Measurements from ENCODE around the gene MATK.

DNA sequence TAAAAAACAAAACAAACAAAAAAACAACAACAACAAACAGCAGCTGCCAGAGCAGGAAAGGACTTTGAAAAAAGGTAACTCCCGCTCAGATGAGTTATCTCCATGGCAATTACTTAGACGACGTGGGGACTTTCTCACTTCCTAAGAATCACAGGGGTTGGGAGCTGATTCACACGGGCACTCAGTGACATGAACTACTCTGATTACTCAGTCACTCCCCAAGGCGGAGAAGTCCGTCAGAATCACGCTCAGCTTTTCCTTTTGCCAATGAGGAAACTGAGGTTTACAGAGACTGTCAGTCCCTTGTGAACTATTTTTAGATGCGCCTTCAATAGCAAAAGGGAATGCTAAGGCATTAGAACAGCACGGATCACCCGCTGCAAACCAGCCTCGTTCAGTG is 32.3 kb upstream of the MATK start:
- TF ChIP-seq CTCF (IDR thresholded peaks at IDR 0.05) (no peak), IRF2 (CRISPR knock-in tag; IDR thresholded peaks at IDR 0.05; ENCODE audit: borderline replicate concordance, low read depth) (no peak), CREM (CRISPR knock-in tag; IDR thresholded peaks at IDR 0.05) (no peak), NFE2L1 (CRISPR knock-in tag; IDR thresholded peaks at IDR 0.05) (no peak), ZNF263 (CRISPR knock-in tag; IDR thresholded peaks at IDR 0.05; ENCODE audit: low read depth) (no peak), FOXJ3 (CRISPR knock-in tag; IDR thresholded peaks at IDR 0.05; ENCODE audit: borderline replicate concordance) (no peak), SP1 (CRISPR knock-in tag; conservative IDR thresholded peaks at IDR 0.05) (no peak), RELA (CRISPR knock-in tag; IDR thresholded peaks at IDR 0.05; ENCODE audit: borderline replicate concordance) (no peak), IRF1 (CRISPR knock-in tag; IDR thresholded peaks at IDR 0.05) (no peak), MXD4 (CRISPR knock-in tag; IDR thresholded peaks at IDR 0.05; ENCODE audit: borderline replicate concordance) (no peak), GRHL2 (CRISPR knock-in tag; IDR thresholded peaks at IDR 0.05; ENCODE audit: insufficient replicate concordance, severe bottlenecking) (no peak)
- TF ChIP-seq, protein P1, sequence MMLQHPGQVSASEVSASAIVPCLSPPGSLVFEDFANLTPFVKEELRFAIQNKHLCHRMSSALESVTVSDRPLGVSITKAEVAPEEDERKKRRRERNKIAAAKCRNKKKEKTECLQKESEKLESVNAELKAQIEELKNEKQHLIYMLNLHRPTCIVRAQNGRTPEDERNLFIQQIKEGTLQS (CRISPR knock-in tag; conservative IDR thresholded peaks at IDR 0.05) = no peak
- TF ChIP-seq, protein P2, sequence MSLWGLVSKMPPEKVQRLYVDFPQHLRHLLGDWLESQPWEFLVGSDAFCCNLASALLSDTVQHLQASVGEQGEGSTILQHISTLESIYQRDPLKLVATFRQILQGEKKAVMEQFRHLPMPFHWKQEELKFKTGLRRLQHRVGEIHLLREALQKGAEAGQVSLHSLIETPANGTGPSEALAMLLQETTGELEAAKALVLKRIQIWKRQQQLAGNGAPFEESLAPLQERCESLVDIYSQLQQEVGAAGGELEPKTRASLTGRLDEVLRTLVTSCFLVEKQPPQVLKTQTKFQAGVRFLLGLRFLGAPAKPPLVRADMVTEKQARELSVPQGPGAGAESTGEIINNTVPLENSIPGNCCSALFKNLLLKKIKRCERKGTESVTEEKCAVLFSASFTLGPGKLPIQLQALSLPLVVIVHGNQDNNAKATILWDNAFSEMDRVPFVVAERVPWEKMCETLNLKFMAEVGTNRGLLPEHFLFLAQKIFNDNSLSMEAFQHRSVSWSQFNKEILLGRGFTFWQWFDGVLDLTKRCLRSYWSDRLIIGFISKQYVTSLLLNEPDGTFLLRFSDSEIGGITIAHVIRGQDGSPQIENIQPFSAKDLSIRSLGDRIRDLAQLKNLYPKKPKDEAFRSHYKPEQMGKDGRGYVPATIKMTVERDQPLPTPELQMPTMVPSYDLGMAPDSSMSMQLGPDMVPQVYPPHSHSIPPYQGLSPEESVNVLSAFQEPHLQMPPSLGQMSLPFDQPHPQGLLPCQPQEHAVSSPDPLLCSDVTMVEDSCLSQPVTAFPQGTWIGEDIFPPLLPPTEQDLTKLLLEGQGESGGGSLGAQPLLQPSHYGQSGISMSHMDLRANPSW (CRISPR knock-in tag; conservative IDR thresholded peaks at IDR 0.05; ENCODE audit: low read depth) = no peak
